Liver (tissue), 3 donors: ENCODE measurements around the gene ERCC6L2.

Experiments
- NR2F2 ChIP-seq: IDR thresholded peaks from 2 replicates; pipeline ENCODE4 v1.6.1; 2016; ENCODE audit warnings: antibody characterized with exemption
- RXRA ChIP-seq, 2 donors: IDR thresholded peaks; 2 replicates each; pipeline ENCODE4 v1.6.1; 2017 to 2018; ENCODE audit warnings: antibody characterized with exemption in 2 of 2, mild to moderate bottlenecking in 1 of 2
- TF ChIP-seq, protein P1 (sequence below): fragments of 150-350 bp; IDR thresholded peaks from 2 replicates; pipeline ENCODE4 v1.5.1; 2017; ENCODE audit warnings: improper control_type of control experiment, low read depth, low read length; ENCODE audit not compliant: missing input control
- donor health status: healthy.
- donor health status: healthy.

- TF ChIP-seq, protein P1, sequence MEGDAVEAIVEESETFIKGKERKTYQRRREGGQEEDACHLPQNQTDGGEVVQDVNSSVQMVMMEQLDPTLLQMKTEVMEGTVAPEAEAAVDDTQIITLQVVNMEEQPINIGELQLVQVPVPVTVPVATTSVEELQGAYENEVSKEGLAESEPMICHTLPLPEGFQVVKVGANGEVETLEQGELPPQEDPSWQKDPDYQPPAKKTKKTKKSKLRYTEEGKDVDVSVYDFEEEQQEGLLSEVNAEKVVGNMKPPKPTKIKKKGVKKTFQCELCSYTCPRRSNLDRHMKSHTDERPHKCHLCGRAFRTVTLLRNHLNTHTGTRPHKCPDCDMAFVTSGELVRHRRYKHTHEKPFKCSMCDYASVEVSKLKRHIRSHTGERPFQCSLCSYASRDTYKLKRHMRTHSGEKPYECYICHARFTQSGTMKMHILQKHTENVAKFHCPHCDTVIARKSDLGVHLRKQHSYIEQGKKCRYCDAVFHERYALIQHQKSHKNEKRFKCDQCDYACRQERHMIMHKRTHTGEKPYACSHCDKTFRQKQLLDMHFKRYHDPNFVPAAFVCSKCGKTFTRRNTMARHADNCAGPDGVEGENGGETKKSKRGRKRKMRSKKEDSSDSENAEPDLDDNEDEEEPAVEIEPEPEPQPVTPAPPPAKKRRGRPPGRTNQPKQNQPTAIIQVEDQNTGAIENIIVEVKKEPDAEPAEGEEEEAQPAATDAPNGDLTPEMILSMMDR = no peak
- TF ChIP-seq NR2F2 (no peak), RXRA (IDR thresholded peaks at IDR 0.05) (no peak)
Observed at GRCh38 chr9:96015876-96016686, 140.6 kb downstream of the ERCC6L2 start.
